Cardiac muscle cell (in vitro differentiated cells and primary cell): Measurements from ENCODE around the gene DTHD1. TPM values are rescaled to one million over a fixed set of nuclear protein-coding genes. Genes with fewer than 3 reads are reported as not detected.

Experiments
- DNase-seq, 2 donors: peaks; one replicate each; pipeline versions ENCODE4 v3.0.0 to v3.0.0-alpha.2; 2010 to 2017; ENCODE audit warnings: low read depth in 1 of 2, low spot score in 1 of 2
- H3K27ac ChIP-seq: fragments of 200-600 bp; sonication (generic); 2 replicates; pipeline ENCODE4 v1.5.1; 2016
- H3K27me3 ChIP-seq: fragments of 200-600 bp; sonication (generic); 2 replicates; pipeline ENCODE4 v1.6.0; 2016; ENCODE audit warnings: control low read depth
- H3K36me3 ChIP-seq: fragments of 200-600 bp; sonication (generic); 2 replicates; pipeline ENCODE4 v1.5.1; 2016; ENCODE audit warnings: control low read depth
- H3K4me1 ChIP-seq: fragments of 200-600 bp; sonication (generic); 2 replicates; pipeline ENCODE4 v1.8.1; 2017; ENCODE audit warnings: low read depth, mild to moderate bottlenecking, mixed run types
- H3K4me3 ChIP-seq: fragments of 200-600 bp; sonication (generic); 2 replicates; pipeline ENCODE4 v1.5.1; 2016; ENCODE audit warnings: mild to moderate bottlenecking
- H3K9me3 ChIP-seq: fragments of 200-600 bp; sonication (generic); 2 replicates; pipeline ENCODE4 v1.5.1; 2017; ENCODE audit warnings: low read depth, mild to moderate bottlenecking, control low read depth
- polyA plus RNA-seq: library from polyadenylated mRNA; unstranded; fragments of >200 nt; fragmentation: Nextera tagmentation; extraction: Ambion mirVana; gene quantifications from 2 replicates; pipeline ENCODE4 v1.2.1, GENCODE V29; 2016
- total RNA-seq: library from RNA; depleted of rRNA; stranded (reverse); fragments of >200 nt; gene quantifications from 2 replicates; pipeline ENCODE4 v1.2.3, GENCODE V29; 2016
- TF ChIP-seq, protein P1 (sequence below): IDR thresholded peaks from 2 replicates; pipeline ENCODE4 v1.5.1; 2012; ENCODE audit warnings: low read depth, mild to moderate bottlenecking, low read length

Gene DTHD1
- total and polyA plus RNA-seq, 2 experiments from 2014 or later: not detected

DNA sequence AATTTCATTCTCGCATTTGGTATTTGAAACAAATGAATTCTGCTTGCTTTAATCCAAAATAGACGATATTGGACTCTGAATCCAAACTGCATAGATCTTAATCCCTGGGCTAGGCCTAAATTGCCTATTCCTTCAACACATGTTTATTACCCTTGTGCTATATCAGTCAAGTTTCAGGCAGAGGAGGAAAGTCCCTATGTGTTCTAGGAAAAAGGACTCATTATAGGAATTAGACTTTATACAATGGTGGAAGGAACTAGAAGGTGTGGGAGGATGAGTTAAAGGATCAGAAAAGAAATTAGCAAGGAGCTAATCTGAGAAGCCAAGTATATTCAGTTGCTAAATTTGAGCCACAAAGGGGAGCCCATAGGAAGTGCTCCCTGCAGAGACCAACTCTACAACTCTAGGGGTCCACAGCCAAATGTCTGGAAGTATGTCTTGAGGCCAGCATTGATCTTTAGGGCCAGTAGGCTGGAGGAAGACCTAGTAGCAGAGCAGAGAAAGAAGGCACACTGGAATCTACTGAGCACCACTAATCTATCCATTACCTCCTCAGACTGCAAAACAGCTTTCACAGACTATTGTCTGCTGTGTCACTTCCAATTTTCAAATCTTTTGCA is 17.1 kb upstream of the DTHD1 start:
- TF ChIP-seq, protein P1, sequence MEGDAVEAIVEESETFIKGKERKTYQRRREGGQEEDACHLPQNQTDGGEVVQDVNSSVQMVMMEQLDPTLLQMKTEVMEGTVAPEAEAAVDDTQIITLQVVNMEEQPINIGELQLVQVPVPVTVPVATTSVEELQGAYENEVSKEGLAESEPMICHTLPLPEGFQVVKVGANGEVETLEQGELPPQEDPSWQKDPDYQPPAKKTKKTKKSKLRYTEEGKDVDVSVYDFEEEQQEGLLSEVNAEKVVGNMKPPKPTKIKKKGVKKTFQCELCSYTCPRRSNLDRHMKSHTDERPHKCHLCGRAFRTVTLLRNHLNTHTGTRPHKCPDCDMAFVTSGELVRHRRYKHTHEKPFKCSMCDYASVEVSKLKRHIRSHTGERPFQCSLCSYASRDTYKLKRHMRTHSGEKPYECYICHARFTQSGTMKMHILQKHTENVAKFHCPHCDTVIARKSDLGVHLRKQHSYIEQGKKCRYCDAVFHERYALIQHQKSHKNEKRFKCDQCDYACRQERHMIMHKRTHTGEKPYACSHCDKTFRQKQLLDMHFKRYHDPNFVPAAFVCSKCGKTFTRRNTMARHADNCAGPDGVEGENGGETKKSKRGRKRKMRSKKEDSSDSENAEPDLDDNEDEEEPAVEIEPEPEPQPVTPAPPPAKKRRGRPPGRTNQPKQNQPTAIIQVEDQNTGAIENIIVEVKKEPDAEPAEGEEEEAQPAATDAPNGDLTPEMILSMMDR: no peak
- no peaks in the 10 kb centered on the region for H3K27me3 ChIP-seq
- no peaks in the 10 kb centered on the region for H3K36me3 ChIP-seq
- H3K4me3 ChIP-seq: no peak overlapping the region
- no peaks in the 10 kb centered on the region for H3K9me3 ChIP-seq
- H3K27ac ChIP-seq: no peak overlapping the region
- no peak for DNase-seq
- H3K4me1 ChIP-seq: peaks cover 10% of the 10 kb centered on the region

DNA sequence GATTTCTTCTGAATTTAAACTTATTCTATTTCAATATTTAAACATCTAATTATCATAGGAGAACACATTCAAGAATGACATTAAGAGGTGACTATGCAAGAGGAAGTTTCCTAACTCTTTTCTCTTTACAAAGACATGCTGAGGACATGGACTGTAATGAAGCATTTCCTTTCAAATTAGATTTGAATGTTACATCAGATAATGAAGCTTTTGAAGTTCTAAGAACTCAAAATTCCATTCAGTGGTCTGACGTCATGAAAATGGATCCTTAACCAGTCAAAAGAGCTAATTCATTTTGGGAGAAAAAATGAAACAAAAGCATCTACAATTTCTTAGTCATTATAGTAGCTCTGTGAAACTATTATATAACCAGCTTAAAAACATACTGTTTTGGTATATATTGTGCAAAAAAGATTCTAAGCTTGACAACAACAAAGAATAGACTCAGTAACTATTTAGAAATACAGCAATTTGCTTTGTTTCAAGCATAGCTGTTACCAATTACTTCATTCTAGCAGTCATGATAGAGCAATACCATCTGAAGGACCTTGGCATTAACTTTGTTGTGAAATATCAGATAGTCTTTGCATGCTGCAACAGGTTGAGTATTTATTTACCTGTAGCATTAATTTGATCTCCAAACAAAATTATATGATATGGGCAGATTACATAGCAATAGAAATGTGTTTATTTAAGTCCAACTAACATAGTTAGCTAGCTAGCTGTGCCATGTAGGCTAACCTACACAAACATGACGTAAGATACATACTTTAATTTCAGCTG is 13.7 kb upstream of the DTHD1 start:
- peaks cover 10% of the 10 kb centered on the region for H3K4me1 ChIP-seq
- TF ChIP-seq, protein P1: no peak
- no peak for DNase-seq
- no peak overlapping the region for H3K27ac ChIP-seq
- H3K4me3 ChIP-seq: no peak overlapping the region
- H3K36me3 ChIP-seq: no peaks in the 10 kb centered on the region
- no peaks in the 10 kb centered on the region for H3K27me3 ChIP-seq
- no peaks in the 10 kb centered on the region for H3K9me3 ChIP-seq

DNA sequence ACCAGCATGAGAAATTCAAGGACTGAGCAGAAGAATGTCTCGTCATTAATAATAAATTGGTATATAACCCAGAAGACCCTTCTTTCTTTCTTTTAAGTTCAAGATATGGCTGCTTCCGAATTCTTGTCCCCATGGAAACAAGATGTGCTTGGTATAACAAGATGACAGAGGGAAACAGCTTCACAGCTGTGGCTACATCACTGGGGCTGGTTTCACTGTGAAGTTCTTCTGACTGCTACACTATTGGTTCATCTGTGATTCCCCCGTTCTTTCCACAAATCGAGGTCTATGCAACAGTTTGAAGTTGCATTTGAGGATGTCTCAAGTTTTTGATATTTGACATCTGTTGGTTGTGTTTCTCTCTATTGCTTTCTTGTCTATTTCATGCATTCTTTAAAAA is 12.3 kb upstream of the DTHD1 start:
- Histone ChIP-seq H3K4me1 (peaks cover 10% of the 10 kb centered on the region), H3K9me3 (no peaks in the 10 kb centered on the region), H3K27ac (no peak overlapping the region), H3K36me3 (no peaks in the 10 kb centered on the region), H3K4me3 (no peak overlapping the region), H3K27me3 (no peaks in the 10 kb centered on the region)
- TF ChIP-seq, protein P1: no peak
- DNase-seq: no peak

DNA sequence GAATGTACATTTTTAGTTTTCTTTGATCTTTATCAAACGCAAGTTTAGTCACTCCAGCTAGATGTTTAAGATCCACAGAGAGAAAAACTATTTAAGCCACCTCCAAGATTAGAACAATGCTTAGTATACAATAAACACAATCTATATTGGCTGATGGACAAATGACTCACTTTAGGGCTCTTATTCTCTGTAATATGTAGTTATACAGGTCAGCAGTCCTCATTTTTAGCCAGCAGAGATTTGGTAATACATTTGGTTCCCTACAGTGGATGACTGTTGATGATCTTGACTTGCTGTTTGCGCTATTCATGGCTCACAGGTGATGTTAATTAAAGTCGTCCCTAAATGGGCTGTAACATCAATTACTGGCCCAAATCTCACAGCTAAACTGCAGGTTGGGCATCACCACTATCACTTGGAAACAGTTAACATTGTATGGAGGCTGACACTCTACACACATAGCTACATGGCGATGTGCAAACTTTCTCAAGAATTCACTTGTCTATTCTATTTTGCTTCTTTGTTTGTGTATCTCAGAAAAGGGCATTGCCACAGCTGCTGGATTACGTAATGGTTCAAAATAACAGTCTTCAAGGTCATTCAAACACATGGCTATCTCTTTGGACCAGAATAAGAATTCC is 11.8 kb upstream of the DTHD1 start:
- DNase-seq: no peak
- H3K4me1 ChIP-seq: peaks cover 10% of the 10 kb centered on the region
- H3K9me3 ChIP-seq: no peaks in the 10 kb centered on the region
- no peaks in the 10 kb centered on the region for H3K27me3 ChIP-seq
- TF ChIP-seq, protein P1: no peak
- no peak overlapping the region for H3K27ac ChIP-seq
- H3K36me3 ChIP-seq: no peaks in the 10 kb centered on the region
- H3K4me3 ChIP-seq: no peak overlapping the region

DNA sequence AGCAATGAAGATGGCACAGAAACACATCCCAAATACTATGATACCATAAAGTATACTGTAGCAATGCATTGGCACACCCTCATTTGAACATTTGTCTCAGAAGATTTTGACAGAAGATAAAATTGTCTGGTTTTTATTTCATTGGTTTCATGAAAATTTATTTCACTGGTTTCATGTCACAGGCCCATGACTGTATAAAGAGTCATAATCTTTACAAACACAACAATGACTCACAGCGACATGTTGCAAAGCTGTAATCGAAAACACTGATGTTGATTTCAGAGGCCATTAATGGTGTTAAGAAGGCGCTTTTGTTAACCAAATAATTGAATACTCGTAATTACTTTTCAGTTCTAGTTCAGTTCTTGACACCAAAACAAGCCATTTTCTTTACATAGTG is 8.1 kb upstream of the DTHD1 start:
- Histone ChIP-seq H3K27ac (no peak overlapping the region), H3K9me3 (no peaks in the 10 kb centered on the region), H3K4me1 (no peaks in the 10 kb centered on the region), H3K36me3 (no peaks in the 10 kb centered on the region), H3K4me3 (no peak overlapping the region), H3K27me3 (no peaks in the 10 kb centered on the region)
- TF ChIP-seq, protein P1: no peak
- no peak for DNase-seq
